SJSA1 (cell line): ENCODE measurements around the gene TMEM255B. TPM values are rescaled to one million over a fixed set of nuclear protein-coding genes. Genes with fewer than 3 reads are reported as not detected.

Experiments
- DNase-seq, 2 experiments: peaks; one replicate each; pipeline ENCODE4 v3.0.0-alpha.2; 2015 to 2020; ENCODE audit warnings: low spot score in 2 of 2, low read depth in 1 of 2
- H3K27ac ChIP-seq: fragments of 250-450 bp; sonication (Bioruptor Pico); 2 replicates; pipeline ENCODE4 v1.5.1; 2020; ENCODE audit warnings: mild to moderate bottlenecking, moderate library complexity
- H3K27me3 ChIP-seq: fragments of 250-450 bp; sonication (Bioruptor Pico); replicated peaks from 2 replicates; pipeline ENCODE4 v1.5.1; 2020; ENCODE audit warnings: mild to moderate bottlenecking, moderate library complexity
- H3K36me3 ChIP-seq: fragments of 250-450 bp; sonication (Bioruptor Pico); 2 replicates; pipeline ENCODE4 v1.5.1; 2020; ENCODE audit warnings: mild to moderate bottlenecking
- H3K4me1 ChIP-seq: fragments of 250-450 bp; sonication (Bioruptor Pico); replicated peaks from 2 replicates; pipeline ENCODE4 v1.6.1; 2021; ENCODE audit warnings: mild to moderate bottlenecking
- H3K4me3 ChIP-seq: fragments of 250-450 bp; sonication (Bioruptor Pico); 2 replicates; pipeline ENCODE4 v1.5.1; 2020; ENCODE audit warnings: mild to moderate bottlenecking
- H3K9me3 ChIP-seq: fragments of 250-450 bp; sonication (Bioruptor Pico); replicated peaks from 2 replicates; pipeline ENCODE4 v1.5.1; 2020; ENCODE audit warnings: mild to moderate bottlenecking
- total RNA-seq: library from RNA; depleted of rRNA; stranded (reverse); fragments of >200 nt; shearing (Covaris generic); gene quantifications from 2 replicates; pipeline ENCODE4 v1.2.3, GENCODE V29; 2014

TMEM255B gene
- total RNA-seq, 1 experiment from 2014 or later: 1.8 TPM

GRCh38 chr13:113815151-113816058 lies 56.4 kb downstream of the TMEM255B start:
- peaks cover 12% of the 10 kb centered on the region for H3K9me3 ChIP-seq
- H3K4me3 ChIP-seq: no peak overlapping the region
- no peak overlapping the region for H3K27ac ChIP-seq
- no peaks in the 10 kb centered on the region for H3K27me3 ChIP-seq
- peak in 1 of 2 experiments; percentile 59 for DNase-seq
- peaks cover 32% of the 10 kb centered on the region for H3K4me1 ChIP-seq
- H3K36me3 ChIP-seq: no peaks in the 10 kb centered on the region

GRCh38 chr13:113816254-113816929 lies 57.4 kb downstream of the TMEM255B start:
- Histone ChIP-seq H3K27ac (no peak overlapping the region), H3K4me3 (no peak overlapping the region), H3K4me1 (peaks cover 42% of the 10 kb centered on the region), H3K9me3 (peaks cover 8% of the 10 kb centered on the region), H3K27me3 (no peaks in the 10 kb centered on the region), H3K36me3 (no peaks in the 10 kb centered on the region; the same call in 1 of the 2 replicates)
- DNase-seq: peak in 1 of 2 experiments; percentile 67

- H3K27me3 ChIP-seq: no peaks in the 10 kb centered on the region
- H3K4me3 ChIP-seq: no peak overlapping the region
- H3K27ac ChIP-seq: no peak overlapping the region
- peaks cover 8% of the 10 kb centered on the region for H3K9me3 ChIP-seq
- peaks cover 50% of the 10 kb centered on the region for H3K4me1 ChIP-seq
- DNase-seq: peak; percentile 78 to 96
- peaks cover 5% of the 10 kb centered on the region for H3K36me3 ChIP-seq
Measured at GRCh38 chr13:113816946-113817859, 58.2 kb downstream of the TMEM255B start.

- no peak for DNase-seq
- Histone ChIP-seq H3K9me3 (peaks cover 6% of the 10 kb centered on the region), H3K27me3 (no peaks in the 10 kb centered on the region), H3K4me3 (no peak overlapping the region), H3K4me1 (peaks cover 53% of the 10 kb centered on the region), H3K27ac (no peak overlapping the region), H3K36me3 (peaks cover 10% of the 10 kb centered on the region)
Measured at GRCh38 chr13:113817860-113818691, 59.0 kb downstream of the TMEM255B start.

- peaks cover 47% of the 10 kb centered on the region for H3K4me1 ChIP-seq
- no peaks in the 10 kb centered on the region for H3K27me3 ChIP-seq
- no peak overlapping the region for H3K27ac ChIP-seq
- no peak for DNase-seq
- H3K4me3 ChIP-seq: no peak overlapping the region
- no peaks in the 10 kb centered on the region; the same call in 1 of the 2 replicates for H3K9me3 ChIP-seq
- peaks cover 12% of the 10 kb centered on the region for H3K36me3 ChIP-seq
Measured at GRCh38 chr13:113818700-113819295, 59.8 kb downstream of the TMEM255B start.

GRCh38 chr13:113819341-113819730 lies 60.3 kb downstream of the TMEM255B start:
- Histone ChIP-seq H3K27me3 (no peaks in the 10 kb centered on the region), H3K36me3 (peaks cover 12% of the 10 kb centered on the region), H3K9me3 (no peaks in the 10 kb centered on the region; the same call in 1 of the 2 replicates), H3K4me1 (peaks cover 42% of the 10 kb centered on the region), H3K4me3 (no peak overlapping the region), H3K27ac (no peak overlapping the region)
- DNase-seq: no peak

GRCh38 chr13:113819731-113820715 lies 61.0 kb downstream of the TMEM255B start:
- DNase-seq: no peak
- Histone ChIP-seq H3K27me3 (no peaks in the 10 kb centered on the region), H3K27ac (peak overlapping the region; percentile 60), H3K4me1 (peaks cover 39% of the 10 kb centered on the region), H3K36me3 (peaks cover 12% of the 10 kb centered on the region), H3K9me3 (no peaks in the 10 kb centered on the region; the same call in 1 of the 2 replicates), H3K4me3 (0 out of 2 replicates have a peak overlapping the region, but pooled peaks have one; percentile 3)

GRCh38 chr13:113820813-113821651 lies 62.0 kb downstream of the TMEM255B start:
- Histone ChIP-seq H3K36me3 (peaks cover 12% of the 10 kb centered on the region), H3K4me3 (peak overlapping the region; percentile 3)
- peak; percentile 92 to 93 for DNase-seq

GRCh38 chr13:113821847-113822246 lies 62.8 kb downstream of the TMEM255B start:
- peaks cover 29% of the 10 kb centered on the region for H3K4me1 ChIP-seq
- peaks cover 12% of the 10 kb centered on the region for H3K36me3 ChIP-seq
- H3K4me3 ChIP-seq: no peak overlapping the region
- H3K27me3 ChIP-seq: no peaks in the 10 kb centered on the region
- H3K9me3 ChIP-seq: no peaks in the 10 kb centered on the region
- peak overlapping the region; percentile 60 for H3K27ac ChIP-seq
- no peak for DNase-seq

More at GRCh38 chr13:113820813-113821651, 62.0 kb downstream of the TMEM255B start:
- Histone ChIP-seq H3K27ac (peak overlapping the region; percentile 60), H3K9me3 (no peaks in the 10 kb centered on the region), H3K27me3 (no peaks in the 10 kb centered on the region), H3K4me1 (peaks cover 36% of the 10 kb centered on the region)

GRCh38 chr13:113822266-113822665 lies 63.2 kb downstream of the TMEM255B start:
- Histone ChIP-seq H3K4me1 (peaks cover 28% of the 10 kb centered on the region), H3K4me3 (no peak overlapping the region), H3K27ac (no peak overlapping the region), H3K27me3 (no peaks in the 10 kb centered on the region), H3K36me3 (peaks cover 12% of the 10 kb centered on the region), H3K9me3 (no peaks in the 10 kb centered on the region)
- DNase-seq: no peak
